ENCODE data around the gene RALY.

Gene RALY

GRCh38 chr20:33990075-33990474 lies 3.6 kb upstream of the RALY start:
- no peak for DNase-seq

- DNase-seq, result no peak
These were observed 2.2 kb upstream of the RALY start for GRCh38 chr20:33991502-33991901.

- DNase-seq, result no peak
These were observed 1.4 kb upstream of the RALY start for GRCh38 chr20:33992145-33992922.

- peak; percentile 100 for DNase-seq
These were observed 662 bp upstream of the RALY start for GRCh38 chr20:33992923-33993575.

GRCh38 chr20:33994222-33994913 lies 657 bp downstream of the RALY start:
- DNase-seq, result peak; percentile 46

- no peak for DNase-seq
These were observed 1.5 kb downstream of the RALY start for GRCh38 chr20:33995053-33995831.

GRCh38 chr20:33999025-33999649 lies 5.4 kb downstream of the RALY start:
- no peak for DNase-seq

GRCh38 chr20:34001378-34001777 lies 7.7 kb downstream of the RALY start:
- DNase-seq, result no peak

GRCh38 chr20:34004227-34004626 lies 10.5 kb downstream of the RALY start:
- DNase-seq, result no peak

GRCh38 chr20:34004790-34005457 lies 11.2 kb downstream of the RALY start:
- no peak for DNase-seq

GRCh38 chr20:34006619-34007018 lies 12.9 kb downstream of the RALY start:
- DNase-seq, result no peak

GRCh38 chr20:34008477-34008876 lies 14.8 kb downstream of the RALY start:
- no peak for DNase-seq

GRCh38 chr20:34010405-34010931 lies 16.8 kb downstream of the RALY start:
- DNase-seq, result no peak

GRCh38 chr20:34011275-34011674 lies 17.6 kb downstream of the RALY start:
- no peak for DNase-seq

- DNase-seq, result no peak
These were observed 18.6 kb downstream of the RALY start for GRCh38 chr20:34012330-34012729.

- DNase-seq, result no peak
These were observed 19.0 kb downstream of the RALY start for GRCh38 chr20:34012735-34013134.

- DNase-seq, result no peak
These were observed 19.8 kb downstream of the RALY start for GRCh38 chr20:34013554-34013953.

GRCh38 chr20:34014878-34015277 lies 21.2 kb downstream of the RALY start:
- no peak for DNase-seq

GRCh38 chr20:34015401-34016335 lies 22.0 kb downstream of the RALY start:
- DNase-seq, result no peak

- no peak for DNase-seq
These were observed 23.0 kb downstream of the RALY start for GRCh38 chr20:34016736-34017135.

GRCh38 chr20:34017610-34018009 lies 23.9 kb downstream of the RALY start:
- no peak for DNase-seq

All from NCI-H446 treated with DMSO at 0.1 percent for 48 hours (cell line).